Tibial artery (tissue), 4 donors: ENCODE results near the gene ATPAF1.

Source experiments
- DNase-seq, 2 donors: peaks; one replicate each; pipeline ENCODE4 v3.0.0-alpha.2; 2019
- H3K27ac ChIP-seq, 2 donors: fragments of 200-600 bp; sonication (generic) in 1 of 2; 1 replicate in 1 of 2; 2 replicates in 1 of 2; pipeline ENCODE4 v1.5.1; 2018 to 2019; ENCODE audit warnings: mild to moderate bottlenecking in 1 of 2
- H3K27me3 ChIP-seq, 2 donors: fragments of 200-600 bp; sonication (generic) in 1 of 2; one replicate each; pipeline versions ENCODE4 v1.5.1 to v1.6.0; 2016 to 2019
- H3K36me3 ChIP-seq, 3 donors: fragments of 200-600 bp; sonication (generic) in 2 of 3; one replicate each; pipeline ENCODE4 v1.5.1; 2016 to 2019; ENCODE audit warnings: mild to moderate bottlenecking in 2 of 3
- H3K4me1 ChIP-seq, 4 donors: fragments of 200-600 bp; sonication (generic) in 2 of 4; 1 replicate in 3 of 4; 2 replicates in 1 of 4; pipeline ENCODE4 v1.5.1; 2016 to 2019
- H3K4me3 ChIP-seq, 2 donors: fragments of 200-600 bp; sonication (generic) in 1 of 2; 1 replicate in 1 of 2; 2 replicates in 1 of 2; pipeline ENCODE4 v1.5.1; 2018 to 2019; ENCODE audit warnings: mild to moderate bottlenecking in 2 of 2
- H3K9me3 ChIP-seq, 3 donors: fragments of 200-600 bp; sonication (generic) in 1 of 3; one replicate each; pipeline ENCODE4 v1.5.1; 2016 to 2019
- intact Hi-C: fragments of 100-400 bp; cut with DNase I; formaldehyde crosslinking; loops from one replicate; pipeline ENCODE4 v1.15.0; 2023; ENCODE audit warnings: low total_unique reads
- TF ChIP-seq, protein P1 (sequence below), 2 experiments: fragments of 200-600 bp in 1 of 2; fragments of 450-650 bp in 1 of 2; IDR thresholded peaks; one replicate each; pipeline ENCODE4 v1.5.1; 2017 to 2019; ENCODE audit warnings: antibody characterized with exemption in 2 of 2, mild to moderate bottlenecking in 1 of 2, moderate library complexity in 1 of 2

The ATPAF1 gene

DNA sequence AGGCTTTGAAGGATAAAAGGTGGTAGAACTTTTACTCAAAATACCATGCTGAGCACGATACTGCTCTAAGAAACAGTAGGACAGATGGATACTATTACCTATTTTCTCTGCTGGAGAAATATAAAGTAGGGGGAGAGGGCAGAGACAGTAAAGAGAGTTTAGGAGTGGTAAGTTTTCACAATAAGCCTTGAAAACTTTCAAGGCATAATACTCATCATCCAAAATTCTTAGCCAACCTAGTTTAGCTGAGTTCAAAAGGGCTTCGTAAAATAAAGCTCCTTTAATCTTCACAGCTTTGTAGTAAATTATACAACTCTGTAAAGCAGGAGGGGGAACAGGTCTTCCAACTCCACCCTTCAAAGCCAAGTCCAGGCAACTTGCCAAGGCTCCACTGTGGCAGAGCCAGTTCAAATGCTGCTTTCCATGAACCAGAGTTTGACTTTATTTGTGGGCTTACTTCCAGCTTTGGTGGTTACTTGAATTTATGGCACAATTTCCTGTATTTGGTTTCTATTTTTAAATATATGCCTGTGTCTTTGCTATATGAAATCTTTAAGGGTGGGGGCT is 19.0 kb upstream of the ATPAF1 start:
- Histone ChIP-seq H3K9me3 (no peaks in the 10 kb centered on the region), H3K27me3 (no peaks in the 10 kb centered on the region), H3K4me1 (peaks cover 0 to 10% (median 5%) of the 10 kb centered on the region in 4 donors), H3K27ac (peak overlapping the region; percentile 0 to 14), H3K4me3 (no peak overlapping the region), H3K36me3 (peaks cover 58 to 93% (median 90%) of the 10 kb centered on the region in 3 donors)
- intact Hi-C loops: no loop called here
- TF ChIP-seq, protein P1, sequence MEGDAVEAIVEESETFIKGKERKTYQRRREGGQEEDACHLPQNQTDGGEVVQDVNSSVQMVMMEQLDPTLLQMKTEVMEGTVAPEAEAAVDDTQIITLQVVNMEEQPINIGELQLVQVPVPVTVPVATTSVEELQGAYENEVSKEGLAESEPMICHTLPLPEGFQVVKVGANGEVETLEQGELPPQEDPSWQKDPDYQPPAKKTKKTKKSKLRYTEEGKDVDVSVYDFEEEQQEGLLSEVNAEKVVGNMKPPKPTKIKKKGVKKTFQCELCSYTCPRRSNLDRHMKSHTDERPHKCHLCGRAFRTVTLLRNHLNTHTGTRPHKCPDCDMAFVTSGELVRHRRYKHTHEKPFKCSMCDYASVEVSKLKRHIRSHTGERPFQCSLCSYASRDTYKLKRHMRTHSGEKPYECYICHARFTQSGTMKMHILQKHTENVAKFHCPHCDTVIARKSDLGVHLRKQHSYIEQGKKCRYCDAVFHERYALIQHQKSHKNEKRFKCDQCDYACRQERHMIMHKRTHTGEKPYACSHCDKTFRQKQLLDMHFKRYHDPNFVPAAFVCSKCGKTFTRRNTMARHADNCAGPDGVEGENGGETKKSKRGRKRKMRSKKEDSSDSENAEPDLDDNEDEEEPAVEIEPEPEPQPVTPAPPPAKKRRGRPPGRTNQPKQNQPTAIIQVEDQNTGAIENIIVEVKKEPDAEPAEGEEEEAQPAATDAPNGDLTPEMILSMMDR (IDR thresholded peaks at IDR 0.05): no peak
- DNase-seq: peak; percentile 67 to 80

DNA sequence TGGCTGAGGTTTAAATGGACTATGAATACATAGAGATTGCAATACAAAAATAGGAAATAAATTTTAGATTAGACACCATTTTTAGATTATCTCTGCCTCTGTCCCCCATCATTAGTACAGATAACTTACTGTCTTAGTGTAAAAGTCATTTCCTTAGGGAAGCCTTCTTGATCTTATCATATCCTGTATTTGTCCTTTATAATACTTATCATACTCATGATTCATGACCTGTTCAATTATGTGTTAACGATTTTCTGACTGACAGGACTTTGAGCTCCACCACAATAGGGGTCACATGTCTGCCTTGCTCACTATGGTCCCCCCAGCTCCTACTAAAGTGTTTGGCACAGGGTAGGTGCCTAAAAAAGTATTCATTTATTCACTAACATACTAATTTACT is 18.1 kb upstream of the ATPAF1 start:
- DNase-seq: no peak
- Histone ChIP-seq H3K27me3 (no peaks in the 10 kb centered on the region), H3K4me1 (peaks cover 0 to 10% (median 5%) of the 10 kb centered on the region in 4 donors), H3K36me3 (peaks cover 53 to 96% (median 90%) of the 10 kb centered on the region in 3 donors), H3K4me3 (no peak overlapping the region), H3K27ac (no peak overlapping the region), H3K9me3 (no peaks in the 10 kb centered on the region)
- TF ChIP-seq, protein P1 (IDR thresholded peaks at IDR 0.05): no peak
- intact Hi-C loops: no loop called here

DNA sequence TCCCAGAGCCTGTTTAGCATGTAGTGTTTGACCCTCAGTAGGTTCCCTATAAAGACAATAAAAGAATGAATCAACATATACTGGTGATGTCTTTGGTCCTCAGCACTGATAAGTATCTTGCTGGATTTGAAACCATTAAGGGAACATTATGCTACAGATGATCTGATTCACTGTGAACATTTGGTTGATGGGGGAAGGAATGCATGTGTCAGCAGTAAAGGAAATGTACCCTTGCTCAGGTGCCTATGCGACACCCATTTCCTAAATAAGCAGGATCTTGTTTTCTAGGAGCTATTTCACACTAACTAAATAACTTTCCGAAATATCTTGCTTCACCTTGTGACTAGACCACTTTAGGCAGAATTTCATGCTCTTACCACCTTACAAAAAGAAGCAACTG is 16.5 kb upstream of the ATPAF1 start:
- TF ChIP-seq, protein P1 (IDR thresholded peaks at IDR 0.05): no peak
- H3K27ac ChIP-seq: no peak overlapping the region
- intact Hi-C loops: no loop called here
- H3K4me3 ChIP-seq: no peak overlapping the region
- no peaks in the 10 kb centered on the region for H3K9me3 ChIP-seq
- no peaks in the 10 kb centered on the region for H3K27me3 ChIP-seq
- DNase-seq: no peak
- peaks cover 0 to 10% (median 5%) of the 10 kb centered on the region in 4 donors for H3K4me1 ChIP-seq
- H3K36me3 ChIP-seq: peaks cover 48 to 94% (median 90%) of the 10 kb centered on the region in 3 donors

DNA sequence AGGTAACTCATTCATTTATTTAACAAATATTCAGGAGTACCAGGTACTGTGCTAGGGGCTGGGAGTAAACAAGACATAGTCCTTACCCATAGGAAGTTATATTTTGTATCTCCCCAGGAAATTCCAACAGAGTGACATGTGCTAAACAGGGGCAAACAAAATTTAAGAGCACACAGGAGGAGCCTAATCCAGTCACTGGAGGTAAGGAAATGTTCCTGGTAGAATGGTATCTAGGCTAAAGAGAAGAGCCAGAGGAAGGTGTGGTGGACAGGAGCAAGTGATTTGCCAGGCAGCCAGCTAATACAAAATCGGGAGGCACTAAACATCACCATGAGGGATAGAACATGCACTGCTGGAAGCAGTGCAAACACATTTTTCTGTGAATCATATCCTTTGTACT is 13.9 kb upstream of the ATPAF1 start:
- H3K36me3 ChIP-seq: peaks cover 49 to 97% (median 85%) of the 10 kb centered on the region in 3 donors
- intact Hi-C loops: no loop called here
- H3K27me3 ChIP-seq: no peaks in the 10 kb centered on the region
- H3K9me3 ChIP-seq: no peaks in the 10 kb centered on the region
- H3K4me1 ChIP-seq: peaks cover 0 to 2% (median 1%) of the 10 kb centered on the region in 4 donors
- TF ChIP-seq, protein P1 (IDR thresholded peaks at IDR 0.05): no peak
- H3K27ac ChIP-seq: no peak overlapping the region
- no peak for DNase-seq
- no peak overlapping the region for H3K4me3 ChIP-seq

DNA sequence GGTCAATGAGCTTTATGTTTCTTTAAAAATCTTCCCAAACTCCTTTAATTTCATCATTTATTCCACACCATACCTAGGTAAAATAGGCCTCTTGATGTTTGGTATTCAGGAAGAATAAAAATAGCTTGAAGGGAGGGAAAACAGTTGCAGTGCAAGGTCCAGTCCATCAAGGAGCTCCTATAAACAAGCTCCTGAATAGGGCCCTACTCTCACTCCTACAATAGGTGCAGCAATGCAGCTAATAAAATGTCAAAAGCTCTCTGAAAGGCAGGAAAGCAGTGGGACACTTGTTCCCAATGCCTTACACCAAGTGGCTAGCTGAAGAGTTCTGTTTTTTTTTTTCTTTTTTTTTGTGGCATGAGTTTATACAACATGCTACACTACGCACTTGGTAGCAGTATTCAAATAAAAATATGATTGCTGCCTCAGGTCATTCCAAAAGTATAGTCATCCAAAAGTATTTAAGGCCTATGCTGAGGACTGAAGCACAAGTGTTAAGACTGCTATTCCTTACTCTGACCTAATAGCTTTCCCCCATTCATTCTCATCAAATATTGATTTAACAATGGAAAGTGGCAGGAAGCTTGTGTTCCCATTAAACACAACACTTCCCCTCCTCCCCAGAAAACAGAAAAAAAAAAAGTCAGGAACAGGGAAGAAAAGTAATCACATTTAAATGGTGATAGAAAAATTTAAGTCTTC is 13.3 kb upstream of the ATPAF1 start:
- no peaks in the 10 kb centered on the region for H3K9me3 ChIP-seq
- no peak overlapping the region for H3K27ac ChIP-seq
- H3K27me3 ChIP-seq: no peaks in the 10 kb centered on the region
- no peaks in the 10 kb centered on the region for H3K4me1 ChIP-seq
- H3K36me3 ChIP-seq: peaks cover 50 to 97% (median 82%) of the 10 kb centered on the region in 3 donors
- TF ChIP-seq, protein P1 (IDR thresholded peaks at IDR 0.05): no peak
- no peak overlapping the region for H3K4me3 ChIP-seq
- no peak for DNase-seq
- intact Hi-C loops: no loop called here
